ENCODE measurements around the gene KANSL1.

- no peak for TF ChIP-seq CTCF (conservative IDR thresholded peaks at IDR 0.05)
- TF ChIP-seq EZH2 (IDR thresholded peaks at IDR 0.05; ENCODE audit: low read depth): no peak
Observed at GRCh38 chr17:46001390-46002310, 191.6 kb downstream of the KANSL1 start.

All from PC-9 (cell line).